22Rv1 (cell line): ENCODE results near the gene MINDY3.

ENCODE experiments used
- H3K27ac ChIP-seq: fragments of 450-650 bp; 2 replicates; pipeline ENCODE4 v1.5.1; 2017
- ZFX ChIP-seq: fragments of 450-650 bp; IDR thresholded peaks from 2 replicates; pipeline ENCODE4 v1.6.1; 2017; ENCODE audit warnings: antibody characterized with exemption, borderline replicate concordance
- TF ChIP-seq, protein P1 (sequence below): fragments of 450-650 bp; IDR thresholded peaks from 2 replicates; pipeline ENCODE4 v1.5.1; 2017; ENCODE audit warnings: mild to moderate bottlenecking

MINDY3 gene

DNA sequence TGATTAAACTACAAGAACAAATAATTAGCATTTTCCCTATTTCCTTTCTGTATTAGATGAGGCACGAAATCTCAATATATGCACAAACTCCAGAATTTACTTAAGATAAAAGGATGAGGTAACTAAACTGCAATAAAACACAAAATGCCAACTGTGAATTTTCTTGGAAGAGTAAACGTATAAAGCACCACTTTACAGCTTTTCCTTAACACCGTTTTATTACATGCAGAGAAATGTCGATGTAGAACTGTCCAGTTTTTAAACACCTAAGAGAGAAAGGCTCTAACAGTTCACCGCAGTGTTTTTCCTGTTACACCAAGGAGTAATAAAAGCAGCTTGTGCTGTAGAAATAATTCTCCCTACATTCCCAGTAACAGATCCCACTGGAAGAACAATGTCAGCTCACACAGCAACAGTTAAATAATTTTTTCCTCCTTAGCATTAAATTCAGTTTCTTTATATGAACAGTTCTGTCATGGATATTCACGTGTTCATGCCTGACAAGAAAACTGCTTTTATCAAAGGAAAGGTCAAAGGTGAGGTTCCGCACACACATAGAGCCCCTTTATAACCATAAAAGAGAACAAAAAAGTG, 52.0 kb downstream of the MINDY3 start:
- no peak overlapping the region for H3K27ac ChIP-seq
- no peak for TF ChIP-seq ZFX
- TF ChIP-seq, protein P1, sequence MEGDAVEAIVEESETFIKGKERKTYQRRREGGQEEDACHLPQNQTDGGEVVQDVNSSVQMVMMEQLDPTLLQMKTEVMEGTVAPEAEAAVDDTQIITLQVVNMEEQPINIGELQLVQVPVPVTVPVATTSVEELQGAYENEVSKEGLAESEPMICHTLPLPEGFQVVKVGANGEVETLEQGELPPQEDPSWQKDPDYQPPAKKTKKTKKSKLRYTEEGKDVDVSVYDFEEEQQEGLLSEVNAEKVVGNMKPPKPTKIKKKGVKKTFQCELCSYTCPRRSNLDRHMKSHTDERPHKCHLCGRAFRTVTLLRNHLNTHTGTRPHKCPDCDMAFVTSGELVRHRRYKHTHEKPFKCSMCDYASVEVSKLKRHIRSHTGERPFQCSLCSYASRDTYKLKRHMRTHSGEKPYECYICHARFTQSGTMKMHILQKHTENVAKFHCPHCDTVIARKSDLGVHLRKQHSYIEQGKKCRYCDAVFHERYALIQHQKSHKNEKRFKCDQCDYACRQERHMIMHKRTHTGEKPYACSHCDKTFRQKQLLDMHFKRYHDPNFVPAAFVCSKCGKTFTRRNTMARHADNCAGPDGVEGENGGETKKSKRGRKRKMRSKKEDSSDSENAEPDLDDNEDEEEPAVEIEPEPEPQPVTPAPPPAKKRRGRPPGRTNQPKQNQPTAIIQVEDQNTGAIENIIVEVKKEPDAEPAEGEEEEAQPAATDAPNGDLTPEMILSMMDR, result no peak

DNA sequence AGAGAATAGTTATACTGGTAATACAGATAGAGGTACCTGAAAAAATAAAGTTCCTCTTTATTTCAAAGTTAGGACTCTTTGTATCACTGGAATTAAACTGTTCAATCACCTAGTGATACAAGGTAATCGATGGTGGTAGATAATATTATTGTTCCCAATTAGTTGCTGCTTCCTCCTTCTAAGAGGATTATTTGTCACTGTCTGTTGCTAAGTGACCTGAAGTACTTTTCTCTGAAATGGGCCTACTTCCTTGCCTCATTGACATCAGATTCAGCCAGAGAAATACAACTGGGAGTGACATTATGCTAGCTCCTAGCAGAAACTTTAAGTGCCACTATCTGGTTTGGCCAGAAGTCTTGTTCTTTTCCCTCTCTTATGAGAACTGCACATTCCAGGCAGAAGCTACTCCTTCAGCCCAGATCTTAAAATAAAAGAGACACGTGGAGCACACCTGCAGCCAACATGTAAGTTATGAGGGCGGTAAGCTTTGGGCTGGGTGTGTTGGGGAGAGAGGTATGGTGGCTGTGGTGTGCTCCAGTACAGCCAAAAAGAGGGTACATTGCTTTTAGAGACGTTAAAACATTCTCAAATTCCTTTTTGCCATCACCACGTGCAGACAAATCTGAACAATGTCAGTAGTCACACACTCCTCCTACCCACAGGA, 54.8 kb downstream of the MINDY3 start:
- TF ChIP-seq, protein P1, result no peak
- TF ChIP-seq ZFX, result no peak
- no peak overlapping the region for H3K27ac ChIP-seq

DNA sequence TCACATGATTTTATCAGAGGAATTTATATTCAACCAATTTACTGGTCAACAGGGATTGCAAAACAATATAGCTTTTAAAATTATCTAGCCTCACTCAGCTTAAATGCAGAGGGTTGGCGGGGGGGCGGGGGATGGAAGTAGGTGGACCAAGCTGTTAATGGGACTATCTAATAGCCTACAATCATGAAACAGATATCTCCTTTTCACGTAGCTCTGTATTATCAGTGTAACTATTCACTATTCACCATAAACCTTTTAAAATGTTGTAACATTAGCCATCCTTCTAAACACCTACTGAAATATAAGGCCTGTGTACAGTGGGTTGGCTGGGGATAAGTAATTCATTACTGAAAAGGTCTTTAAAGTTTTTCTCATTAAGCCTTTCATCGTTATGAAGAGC, 56.2 kb downstream of the MINDY3 start:
- no peak for TF ChIP-seq ZFX
- TF ChIP-seq, protein P1, result no peak
- H3K27ac ChIP-seq, result no peak overlapping the region

DNA sequence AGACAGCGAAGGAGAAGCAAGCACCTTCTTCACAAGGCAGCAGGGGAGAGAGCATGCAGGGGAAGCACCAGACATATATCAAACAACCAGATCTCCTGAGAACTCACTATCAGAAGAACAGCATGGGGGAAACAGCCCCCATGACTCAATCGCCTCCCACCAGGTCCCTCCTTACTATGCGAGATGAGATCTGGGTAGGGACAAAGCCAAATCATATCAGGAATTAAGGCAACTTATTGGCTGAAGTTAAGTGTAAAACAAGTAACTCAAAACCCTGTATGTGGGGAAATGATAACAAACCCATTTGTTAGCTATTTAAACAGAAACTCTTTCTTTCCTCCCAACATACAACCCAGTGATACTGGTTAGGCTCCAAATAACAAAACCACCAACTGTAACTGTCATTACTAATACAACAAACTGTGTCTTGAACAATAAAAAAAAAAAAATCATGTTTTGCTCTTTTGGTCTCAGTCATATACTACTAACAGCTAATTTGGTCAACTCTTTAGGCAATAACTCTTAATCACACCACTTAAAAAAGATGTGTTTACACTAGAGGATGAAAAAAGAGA, 57.8 kb downstream of the MINDY3 start:
- TF ChIP-seq, protein P1, result no peak
- TF ChIP-seq ZFX, result no peak
- no peak overlapping the region for H3K27ac ChIP-seq

DNA sequence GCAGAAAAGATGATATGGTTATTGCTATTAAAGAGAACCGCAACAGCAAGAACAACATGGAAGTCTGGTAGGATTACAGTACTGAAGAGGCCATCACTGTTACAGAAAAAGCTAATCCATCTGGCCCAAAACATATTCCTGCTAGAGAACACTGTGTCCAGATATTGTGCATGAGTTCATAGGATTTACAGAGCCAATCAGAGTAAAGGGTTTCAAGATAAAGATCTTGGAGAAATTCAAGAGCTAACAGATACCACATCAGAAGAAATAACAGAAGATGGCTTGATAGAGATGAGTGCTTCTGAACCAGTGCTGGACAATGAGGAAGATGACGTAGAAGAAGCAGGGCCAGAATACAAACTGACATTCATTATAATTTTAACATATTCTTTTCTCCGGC, 58.7 kb downstream of the MINDY3 start:
- no peak overlapping the region for H3K27ac ChIP-seq
- no peak for TF ChIP-seq ZFX
- TF ChIP-seq, protein P1, result no peak

DNA sequence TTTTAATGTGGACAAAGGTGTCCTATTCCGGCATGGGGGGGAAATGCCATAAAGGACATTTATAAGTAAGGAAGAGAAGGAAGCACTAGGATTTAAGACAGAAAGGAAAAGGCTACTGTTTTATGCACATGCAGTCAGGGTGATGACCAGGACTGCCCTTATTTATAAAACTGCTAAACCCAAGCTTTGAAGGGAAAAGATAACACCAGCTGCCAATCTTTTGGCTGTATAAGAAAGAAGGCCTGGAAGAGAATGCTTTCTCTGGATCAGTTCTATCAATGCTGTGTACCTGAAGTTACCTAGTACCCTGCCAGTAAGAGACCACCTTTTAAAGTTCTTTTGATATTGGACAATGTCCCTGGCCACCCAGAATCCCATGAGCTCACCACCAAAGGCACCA, 59.2 kb downstream of the MINDY3 start:
- H3K27ac ChIP-seq, result no peak overlapping the region
- no peak for TF ChIP-seq ZFX
- TF ChIP-seq, protein P1, result no peak

DNA sequence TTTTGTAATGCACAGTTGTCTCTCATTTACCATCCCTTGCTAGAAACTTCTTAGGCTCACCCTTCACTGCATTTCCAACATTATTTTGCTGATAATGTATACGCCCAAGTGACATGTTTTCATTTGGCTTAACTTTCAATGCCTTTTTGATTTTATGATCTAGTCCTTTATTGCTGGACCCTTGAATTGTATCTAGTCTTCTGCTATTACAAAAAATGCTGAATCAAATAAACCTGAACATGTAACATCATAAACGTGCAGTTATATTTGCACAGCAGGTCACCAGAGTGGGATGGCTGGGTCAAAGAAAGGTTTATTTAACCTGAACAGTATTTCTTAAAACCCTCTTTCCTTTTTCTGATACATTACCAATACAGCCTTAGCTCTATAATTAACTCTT, 63.0 kb downstream of the MINDY3 start:
- H3K27ac ChIP-seq, result no peak overlapping the region
- TF ChIP-seq ZFX, result no peak
- TF ChIP-seq, protein P1, result no peak
